HTR-8/SVneo (cell line): ENCODE results near the gene COQ5.

Experiments
- DNase-seq: peaks from one replicate; pipeline ENCODE4 v3.0.0; 2011; ENCODE audit warnings: low spot score, mixed read lengths; ENCODE audit not compliant: insufficient read length
- FAIRE-seq: peaks from 2 replicates; lab custom pipeline; 2011; peaks lifted over from hg19 to GRCh38; lab: Jason Lieb, UNC

COQ5 gene

DNA sequence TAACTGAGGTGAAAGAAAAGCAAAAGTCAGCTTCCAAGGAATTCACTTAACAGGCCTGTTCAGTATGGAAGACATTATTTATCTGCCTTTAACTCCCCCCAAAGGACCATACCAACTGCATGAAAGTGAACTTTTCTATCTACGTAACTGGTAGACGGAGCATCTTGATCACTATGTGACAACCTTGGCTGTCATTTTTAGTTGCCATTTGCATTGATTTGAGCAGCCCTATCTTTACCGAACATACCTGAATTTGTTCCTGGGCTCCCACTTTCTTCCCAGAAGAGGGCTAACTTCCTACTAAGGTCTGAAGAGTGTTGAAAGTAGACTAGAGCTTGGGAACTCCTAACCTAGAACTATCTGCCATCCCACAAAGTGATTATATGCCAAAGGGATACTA, 68.8 kb downstream of the COQ5 start:
- DNase-seq (no peak), FAIRE-seq (no peak)

DNA sequence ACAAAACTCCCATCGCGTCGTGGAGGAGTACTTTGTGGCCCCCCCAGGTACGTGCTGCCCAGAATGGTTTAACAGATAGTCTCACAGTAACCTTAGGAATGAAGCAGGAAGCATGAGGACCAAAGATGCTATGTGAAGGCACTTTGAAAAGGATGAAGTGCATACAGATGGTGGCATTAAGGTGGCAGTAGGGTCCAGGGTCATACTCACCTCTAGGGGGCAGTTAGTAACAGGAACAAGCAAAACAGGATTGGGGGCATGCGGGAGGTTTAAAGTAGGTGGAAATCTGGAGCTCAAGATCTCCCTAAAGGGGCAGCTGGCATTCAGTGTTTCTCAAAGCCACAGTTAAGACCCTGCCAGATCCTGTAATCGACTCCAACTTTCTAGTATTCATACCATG, 71.8 kb downstream of the COQ5 start:
- no peak for FAIRE-seq
- no peak for DNase-seq

GRCh38 chr12:120455302-120455701, 73.7 kb downstream of the COQ5 start:
- FAIRE-seq (no peak), DNase-seq (no peak)

DNA sequence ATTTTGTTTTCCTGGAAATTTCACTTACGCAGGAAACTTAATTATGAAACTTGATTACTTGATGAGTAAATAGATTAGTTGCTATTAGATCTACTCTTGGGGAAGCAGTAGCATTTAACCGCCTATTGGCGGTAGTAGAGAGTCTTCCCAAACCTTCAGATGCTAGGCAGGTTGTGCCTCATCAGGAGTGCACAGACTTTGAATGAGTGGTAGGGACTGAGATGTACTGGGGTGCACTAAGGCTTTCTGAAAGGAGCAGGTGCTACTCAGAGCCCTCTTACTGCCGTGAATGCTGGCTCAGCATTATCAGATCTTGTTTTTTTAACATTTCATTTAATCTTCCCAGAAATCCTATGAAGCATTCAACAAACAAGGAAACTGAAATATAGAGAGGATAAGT, 75.0 kb downstream of the COQ5 start:
- DNase-seq, result no peak
- no peak for FAIRE-seq
